D721Med (cell line): Measurements from ENCODE around the gene ENAH.

ENCODE experiments used
- DNase-seq: peaks from one replicate; pipeline ENCODE4 v3.0.0; 2011; ENCODE audit warnings: low spot score; ENCODE audit not compliant: insufficient read length
- FAIRE-seq: peaks from 2 replicates; lab custom pipeline; 2011; peaks lifted over from hg19 to GRCh38; lab: Jason Lieb, UNC
- CTCF ChIP-seq: IDR thresholded peaks from 2 replicates; pipeline ENCODE4 v1.5.1; 2012; ENCODE audit warnings: mild to moderate bottlenecking, control low read depth; ENCODE audit not compliant: insufficient read depth; ENCODE audit errors: missing control alignments

ENAH gene

GRCh38 chr1:225688345-225688744, 35.4 kb upstream of the ENAH start:
- FAIRE-seq (no peak), DNase-seq (no peak)
- TF ChIP-seq CTCF, result no peak

GRCh38 chr1:225685476-225686176, 32.7 kb upstream of the ENAH start:
- TF ChIP-seq CTCF, result no peak
- no peak for FAIRE-seq
- no peak for DNase-seq

GRCh38 chr1:225684741-225685140, 31.8 kb upstream of the ENAH start:
- FAIRE-seq (no peak), DNase-seq (no peak)
- no peak for TF ChIP-seq CTCF

- FAIRE-seq, result no peak
- TF ChIP-seq CTCF, result no peak
These were observed 28.3 kb upstream of the ENAH start for GRCh38 chr1:225681231-225681630.

GRCh38 chr1:225678545-225678944, 25.6 kb upstream of the ENAH start:
- FAIRE-seq (peak; percentile 89), DNase-seq (no peak)
- TF ChIP-seq CTCF, result no peak

More at GRCh38 chr1:225681231-225681630, 28.3 kb upstream of the ENAH start:
- DNase-seq, result no peak

- no peak for TF ChIP-seq CTCF
- DNase-seq (no peak), FAIRE-seq (no peak)
These were observed 24.6 kb upstream of the ENAH start for GRCh38 chr1:225677350-225678124.

GRCh38 chr1:225674381-225674780, 21.5 kb upstream of the ENAH start:
- no peak for FAIRE-seq
- TF ChIP-seq CTCF, result no peak
- no peak for DNase-seq
